Measurements from ENCODE around the gene CDKN2AIP.

- no peak for TF ChIP-seq CTCF (IDR thresholded peaks at IDR 0.05)
- TF ChIP-seq POLR2A (IDR thresholded peaks at IDR 0.05; ENCODE audit: low read depth), result no peak
Observed at GRCh38 chr4:183449193-183449882, 4.9 kb downstream of the CDKN2AIP start.
